Hepatocyte (in vitro differentiated cells): Measurements from ENCODE around the gene TMEM151A. TPM values are rescaled to one million over a fixed set of nuclear protein-coding genes. Genes with fewer than 3 reads are reported as not detected.
A peak's percentile ranks its signal among the peaks of the same experiment; 100 is the strongest.

Experiments
- DNase-seq: peaks from one replicate; pipeline ENCODE4 v3.0.0-alpha.2; 2016; ENCODE audit warnings: low spot score
- H2AFZ ChIP-seq: fragments of 200-600 bp; sonication (generic); 2 replicates; pipeline ENCODE4 v1.6.0; 2016; ENCODE audit warnings: antibody characterized with exemption, mild to moderate bottlenecking
- H3K27ac ChIP-seq: fragments of 200-600 bp; sonication (generic); 2 replicates; pipeline ENCODE4 v1.5.1; 2016; ENCODE audit warnings: mild to moderate bottlenecking
- H3K27me3 ChIP-seq: fragments of 200-600 bp; sonication (generic); 2 replicates; pipeline ENCODE4 v1.6.1; 2016
- H3K36me3 ChIP-seq: fragments of 200-600 bp; sonication (generic); replicated peaks from 2 replicates; pipeline ENCODE4 v1.5.1; 2016; ENCODE audit warnings: low read depth; ENCODE audit not compliant: insufficient read depth
- H3K4me1 ChIP-seq: fragments of 200-600 bp; sonication (generic); 2 replicates; pipeline ENCODE4 v1.5.1; 2016; ENCODE audit warnings: mild to moderate bottlenecking, moderate library complexity; ENCODE audit not compliant: insufficient read depth
- H3K4me2 ChIP-seq: fragments of 200-600 bp; sonication (generic); 2 replicates; pipeline ENCODE4 v1.6.0; 2016
- H3K4me3 ChIP-seq: fragments of 200-600 bp; sonication (generic); 2 replicates; pipeline ENCODE4 v1.5.1; 2016; ENCODE audit warnings: mild to moderate bottlenecking
- H3K79me2 ChIP-seq: fragments of 200-600 bp; sonication (generic); 2 replicates; pipeline ENCODE4 v1.6.0; 2017; ENCODE audit warnings: mild to moderate bottlenecking
- H3K9me2 ChIP-seq: fragments of 200-600 bp; sonication (generic); replicated peaks from 2 replicates; pipeline ENCODE4 v1.6.0; 2017; ENCODE audit warnings: mild to moderate bottlenecking; ENCODE audit not compliant: insufficient read depth
- H3K9me3 ChIP-seq: fragments of 200-600 bp; sonication (generic); 2 replicates; pipeline ENCODE4 v1.5.1; 2016; ENCODE audit warnings: low read depth, mild to moderate bottlenecking
- H4K20me1 ChIP-seq: fragments of 200-600 bp; sonication (generic); 2 replicates; pipeline ENCODE4 v1.6.0; 2016; ENCODE audit warnings: mild to moderate bottlenecking; ENCODE audit not compliant: insufficient read depth, poor library complexity, severe bottlenecking
- CTCF ChIP-seq: fragments of 200-600 bp; sonication (generic); IDR thresholded peaks from 2 replicates; pipeline ENCODE4 v1.5.1; 2016; ENCODE audit warnings: antibody characterized with exemption, mild to moderate bottlenecking; ENCODE audit not compliant: poor library complexity
- EZH2 ChIP-seq: fragments of 200-600 bp; sonication (generic); IDR thresholded peaks from 2 replicates; pipeline ENCODE4 v1.6.1; 2016; ENCODE audit warnings: antibody characterized with exemption, mild to moderate bottlenecking, borderline replicate concordance
- EZH2phosphoT487 ChIP-seq: fragments of 200-600 bp; sonication (generic); IDR thresholded peaks from one replicate; pipeline ENCODE4 v1.6.1; 2018; ENCODE audit warnings: antibody characterized with exemption, mild to moderate bottlenecking, low read depth, moderate library complexity; ENCODE audit not compliant: unreplicated experiment, severe bottlenecking
- WGBS: methylation state at CpG from one replicate; pipeline ENCODE4 v1.1.6; 2016; ENCODE audit warnings: low lambda C conversion rate; ENCODE audit errors: missing lambda C conversion rate; 5-methylcytosine and 5-hydroxymethylcytosine counted together
- polyA plus RNA-seq: library from polyadenylated mRNA; unstranded; fragments of >200 nt; fragmentation: Nextera tagmentation; extraction: Ambion mirVana; gene quantifications from 2 replicates; pipeline ENCODE4 v1.2.1, GENCODE V29; 2016
- total RNA-seq: library from RNA; depleted of rRNA; stranded (reverse); fragments of >200 nt; gene quantifications from 2 replicates; pipeline ENCODE4 v1.2.3, GENCODE V29; 2014

Gene TMEM151A
- total and polyA plus RNA-seq, 2 experiments from 2014 or later, result 21.4 to 36.4 TPM

GRCh38 chr11:66277471-66278362, 14.0 kb upstream of the TMEM151A start, which contains the start of gene CNIH2:
CNIH2 (plus strand) TSS chr11:66278175; CDS start chr11:66278457, 282 bp downstream.
- Histone ChIP-seq H3K36me3 (no peaks in the 10 kb centered on the region), H3K27ac (no peak within 1 kb of the TSS), H4K20me1 (peaks cover 3% of the 10 kb centered on the region), H3K79me2 (no peaks in the 10 kb centered on the region), H3K4me2 (peak within 1 kb of the TSS; percentile 94), H3K4me1 (peaks cover 9% of the 10 kb centered on the region), H3K9me3 (no peaks in the 10 kb centered on the region), H3K9me2 (no peaks in the 10 kb centered on the region), H3K4me3 (peak within 1 kb of the TSS; percentile 27), H3K27me3 (no peaks in the 10 kb centered on the region), H2AFZ (no peak within 1 kb of the TSS)
- 14% methylated on average over 19 of the region's 84 CpGs for WGBS
- TF ChIP-seq CTCF, result no peak
- no peak for TF ChIP-seq EZH2phosphoT487
- no peak for TF ChIP-seq EZH2
- peak; percentile 68 for DNase-seq

DNA sequence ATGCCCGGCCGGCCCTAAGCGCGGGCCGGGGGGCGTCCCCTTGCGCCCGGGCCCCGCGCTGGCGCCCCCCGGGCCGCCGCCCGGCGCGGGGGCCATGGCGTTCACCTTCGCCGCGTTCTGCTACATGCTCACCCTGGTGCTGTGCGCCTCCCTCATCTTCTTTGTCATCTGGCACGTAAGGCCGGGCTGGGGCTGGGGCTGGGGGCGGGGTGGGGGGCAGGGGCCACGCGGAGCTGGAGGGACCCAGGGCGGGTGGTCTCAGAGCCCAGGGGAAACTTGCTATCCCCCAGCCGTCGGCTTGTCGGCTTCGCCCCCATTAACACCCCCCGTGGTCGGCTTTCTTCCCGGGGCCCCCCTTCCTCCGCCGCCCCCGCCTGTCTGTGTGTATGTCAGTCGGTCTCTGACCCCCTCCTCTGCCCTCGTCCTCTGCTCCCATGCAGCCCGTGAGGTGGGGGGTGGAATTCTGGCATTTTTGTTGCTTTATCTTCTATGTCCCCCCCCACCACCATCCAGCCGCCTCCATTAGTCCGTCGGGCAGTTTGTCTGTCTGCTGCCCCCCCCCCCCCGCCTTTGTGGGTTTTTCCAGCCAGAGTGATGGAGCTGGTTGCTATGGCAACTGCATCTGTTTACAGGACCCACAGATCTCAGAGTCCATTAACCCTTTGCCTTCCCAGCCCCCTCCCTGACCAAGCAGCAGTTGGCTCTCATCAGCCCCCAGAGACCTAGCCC, 13.2 kb upstream of the TMEM151A start:
- H3K79me2 ChIP-seq, result no peaks in the 10 kb centered on the region
- no peak for DNase-seq
- H3K27me3 ChIP-seq, result no peaks in the 10 kb centered on the region
- H3K27ac ChIP-seq, result no peak overlapping the region
- no peaks in the 10 kb centered on the region for H3K36me3 ChIP-seq
- H3K9me3 ChIP-seq, result no peaks in the 10 kb centered on the region
- 3% methylated on average over 23 of the region's 45 CpGs for WGBS
- no peak overlapping the region for H2AFZ ChIP-seq
- TF ChIP-seq EZH2, result no peak
- H3K9me2 ChIP-seq, result no peaks in the 10 kb centered on the region
- peaks cover 9% of the 10 kb centered on the region for H3K4me1 ChIP-seq
- peaks cover 3% of the 10 kb centered on the region for H4K20me1 ChIP-seq
- no peak overlapping the region for H3K4me3 ChIP-seq
- H3K4me2 ChIP-seq, result peak overlapping the region; percentile 80

DNA sequence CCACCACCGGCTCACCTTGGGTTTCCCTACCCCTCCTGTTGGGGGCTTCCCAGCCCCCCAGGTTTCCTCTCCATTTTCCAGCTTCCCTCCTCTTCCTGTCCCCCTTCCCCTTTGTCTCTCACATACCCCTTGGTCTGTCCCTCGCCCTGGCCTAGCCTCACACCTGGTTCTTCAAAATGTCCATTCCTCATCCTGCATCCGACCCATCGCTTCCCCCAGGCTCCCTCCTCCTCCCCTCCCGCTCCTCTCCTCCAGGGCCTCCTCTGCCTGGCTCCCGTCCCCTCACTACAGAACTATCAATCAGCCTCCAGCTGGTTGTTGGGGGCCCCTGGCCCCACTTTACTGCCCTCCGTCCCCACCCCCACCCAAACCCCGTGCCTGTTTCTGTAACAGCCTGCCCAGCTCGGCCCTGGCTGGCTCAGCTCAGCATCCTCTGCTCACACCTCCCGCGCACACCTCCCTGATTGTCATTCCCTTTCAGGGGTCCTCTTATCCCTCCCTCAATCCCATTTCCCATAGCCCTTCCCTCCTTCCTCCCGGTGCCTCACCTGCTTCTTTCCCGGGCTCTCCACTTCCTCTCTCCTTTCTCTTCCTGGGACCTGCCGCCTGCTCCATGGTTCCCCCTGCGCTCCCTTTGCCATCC, 12.5 kb upstream of the TMEM151A start:
- peaks cover 3% of the 10 kb centered on the region for H4K20me1 ChIP-seq
- peaks cover 9% of the 10 kb centered on the region for H3K4me1 ChIP-seq
- DNase-seq, result no peak
- H3K79me2 ChIP-seq, result no peaks in the 10 kb centered on the region
- H3K27ac ChIP-seq, result no peak overlapping the region
- no peaks in the 10 kb centered on the region for H3K9me3 ChIP-seq
- H3K36me3 ChIP-seq, result no peaks in the 10 kb centered on the region
- no peak overlapping the region for H3K4me2 ChIP-seq
- no peak for TF ChIP-seq EZH2phosphoT487
- no peak for TF ChIP-seq EZH2
- no peak for TF ChIP-seq CTCF
- no peak overlapping the region for H3K4me3 ChIP-seq
- no peaks in the 10 kb centered on the region for H3K27me3 ChIP-seq
- WGBS, result 59% methylated on average over 8 of the region's 15 CpGs
- no peak overlapping the region for H2AFZ ChIP-seq
- H3K9me2 ChIP-seq, result no peaks in the 10 kb centered on the region
